WTC11 (cell line): Measurements from ENCODE around the gene ANKRD52. TPM values are rescaled to one million over a fixed set of nuclear protein-coding genes. Genes with fewer than 3 reads are reported as not detected.

Experiments
- ATAC-seq: fragments of 200-7000 bp; cut with Tn5 transposase; 2 replicates; pipeline ENCODE4 v1.10.0; 2021; ENCODE audit warnings: mild to moderate bottlenecking, moderate library complexity
- CTCF ChIA-PET: fragments of 300-600 bp; sonication (Branson Sonifier 250); formaldehyde crosslinking; loops from one replicate; lab custom pipeline; 2021; ENCODE audit warnings: antibody characterized with exemption; lab: Charles Lee
- POLR2A ChIA-PET: fragments of 350-600 bp; sonication (Branson Sonifier 250); formaldehyde crosslinking; loops from one replicate; lab custom pipeline; 2021; ENCODE audit warnings: antibody characterized with exemption; lab: Charles Lee
- DNase-seq: peaks from one replicate; pipeline ENCODE4 v3.0.0; 2021; ENCODE audit warnings: low spot score
- H3K27ac Mint-ChIP-seq: 2 replicates; pipeline ENCODE4 v1.8.0; 2021; ENCODE audit warnings: mixed read lengths
- H3K27me3 Mint-ChIP-seq: 2 replicates; pipeline ENCODE4 v1.8.0; 2021; ENCODE audit warnings: low read depth, mild to moderate bottlenecking, moderate library complexity, mixed read lengths
- H3K36me3 Mint-ChIP-seq: 2 replicates; pipeline ENCODE4 v1.8.0; 2021; ENCODE audit warnings: mixed read lengths
- H3K4me1 Mint-ChIP-seq: 2 replicates; pipeline ENCODE4 v1.8.0; 2022; ENCODE audit warnings: mixed read lengths
- H3K4me3 Mint-ChIP-seq: 2 replicates; pipeline ENCODE4 v1.8.0; 2021; ENCODE audit warnings: mild to moderate bottlenecking, moderate library complexity, mixed read lengths
- H3K9me3 Mint-ChIP-seq: 2 replicates; pipeline ENCODE4 v1.8.0; 2021; ENCODE audit warnings: mixed read lengths
- FOXK1 ChIP-seq: sonication (generic); formaldehyde crosslinking; IDR thresholded peaks from 2 replicates; pipeline ENCODE4 v1.8.0; 2022; ENCODE audit warnings: mild to moderate bottlenecking, moderate library complexity, missing genetic modification reagents
- GRHL2 ChIP-seq: fragments of 250-450 bp; sonication (Bioruptor Pico); IDR thresholded peaks from 2 replicates; pipeline ENCODE4 v1.8.0; 2022; ENCODE audit warnings: mild to moderate bottlenecking, moderate library complexity; ENCODE audit not compliant: insufficient replicate concordance, severe bottlenecking
- KAT7 ChIP-seq: sonication (generic); formaldehyde crosslinking; IDR thresholded peaks from 2 replicates; pipeline ENCODE4 v1.8.1; 2023; ENCODE audit warnings: missing genetic modification reagents, mild to moderate bottlenecking, borderline replicate concordance
- ZNF219 ChIP-seq: sonication (generic); formaldehyde crosslinking; IDR thresholded peaks from 2 replicates; pipeline ENCODE4 v1.8.0; 2023; ENCODE audit warnings: missing genetic modification reagents, mild to moderate bottlenecking, borderline replicate concordance
- total RNA-seq: library from RNA; stranded (reverse); gene quantifications from 3 replicates; pipeline ENCODE4 v1.2.3, GENCODE V29; 2021
- TF ChIP-seq, protein P1 (sequence below): sonication (generic); formaldehyde crosslinking; IDR thresholded peaks from 2 replicates; pipeline ENCODE4 v1.8.0; 2023; ENCODE audit warnings: mild to moderate bottlenecking, missing genetic modification reagents
- TF ChIP-seq, protein P2 (sequence below): sonication (generic); formaldehyde crosslinking; IDR thresholded peaks from 2 replicates; pipeline ENCODE4 v1.8.1; 2023; ENCODE audit warnings: mild to moderate bottlenecking, missing genetic modification reagents
- TF ChIP-seq, protein P3 (sequence below): sonication (generic); formaldehyde crosslinking; IDR thresholded peaks from 2 replicates; pipeline ENCODE4 v1.8.1; 2022; ENCODE audit warnings: missing genetic modification reagents, borderline replicate concordance
- TF ChIP-seq, protein P4 (sequence below): sonication (generic); formaldehyde crosslinking; conservative IDR thresholded peaks from 2 replicates; pipeline ENCODE4 v1.8.1; 2022; ENCODE audit warnings: mild to moderate bottlenecking, missing genetic modification reagents
- TF ChIP-seq, protein P5 (sequence below): sonication (generic); formaldehyde crosslinking; IDR thresholded peaks from 2 replicates; pipeline ENCODE4 v1.8.1; 2023; ENCODE audit warnings: mild to moderate bottlenecking, missing genetic modification reagents, moderate library complexity
- TF ChIP-seq, protein P6 (sequence below): sonication (generic); formaldehyde crosslinking; IDR thresholded peaks from 2 replicates; pipeline ENCODE4 v1.8.1; 2022; ENCODE audit warnings: low read depth, missing genetic modification reagents, borderline replicate concordance

The ANKRD52 gene
- total RNA-seq, 1 experiment from 2014 or later, result 41.2 TPM

DNA sequence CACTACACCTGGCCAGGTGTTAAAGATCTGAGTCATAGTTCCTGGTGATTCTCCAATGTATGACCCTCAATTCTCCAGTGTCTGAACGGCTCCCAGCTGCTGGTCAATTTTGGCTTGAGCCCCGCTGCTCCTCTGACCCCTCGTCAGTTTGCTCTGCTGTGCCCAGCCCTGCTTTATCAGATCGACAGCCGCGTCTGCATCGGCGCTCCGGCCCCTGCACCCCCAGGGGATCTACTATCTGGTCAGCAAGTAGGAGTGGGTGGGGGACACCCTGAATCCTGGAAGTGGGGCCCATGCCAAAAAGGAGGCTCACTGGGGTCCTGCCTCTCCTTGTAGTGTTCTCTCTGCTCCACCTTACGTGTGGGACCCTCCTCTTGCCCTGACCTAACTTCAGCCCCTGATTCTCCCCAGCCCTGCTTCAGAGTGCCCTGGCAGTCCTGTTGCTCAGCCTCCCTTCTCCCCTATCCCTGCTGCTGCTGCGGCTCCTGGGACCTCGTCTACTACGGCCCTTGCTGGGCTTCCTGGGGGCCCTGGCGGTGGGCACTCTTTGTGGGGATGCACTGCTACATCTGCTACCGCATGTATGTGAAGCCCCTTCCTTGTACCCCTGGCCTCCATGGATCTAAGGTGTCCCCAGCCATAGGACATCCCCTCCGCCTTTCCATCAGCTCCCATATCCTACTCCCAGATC lies 23.3 kb downstream of the ANKRD52 start:
- no peaks in the 10 kb centered on the region for H3K9me3 Mint-ChIP-seq
- no peak overlapping the region for H3K27ac Mint-ChIP-seq
- H3K27me3 Mint-ChIP-seq, result peaks cover 30% of the 10 kb centered on the region
- peaks cover 3% of the 10 kb centered on the region; the same call in 1 of the 2 replicates for H3K36me3 Mint-ChIP-seq
- TF ChIP-seq, protein P1, sequence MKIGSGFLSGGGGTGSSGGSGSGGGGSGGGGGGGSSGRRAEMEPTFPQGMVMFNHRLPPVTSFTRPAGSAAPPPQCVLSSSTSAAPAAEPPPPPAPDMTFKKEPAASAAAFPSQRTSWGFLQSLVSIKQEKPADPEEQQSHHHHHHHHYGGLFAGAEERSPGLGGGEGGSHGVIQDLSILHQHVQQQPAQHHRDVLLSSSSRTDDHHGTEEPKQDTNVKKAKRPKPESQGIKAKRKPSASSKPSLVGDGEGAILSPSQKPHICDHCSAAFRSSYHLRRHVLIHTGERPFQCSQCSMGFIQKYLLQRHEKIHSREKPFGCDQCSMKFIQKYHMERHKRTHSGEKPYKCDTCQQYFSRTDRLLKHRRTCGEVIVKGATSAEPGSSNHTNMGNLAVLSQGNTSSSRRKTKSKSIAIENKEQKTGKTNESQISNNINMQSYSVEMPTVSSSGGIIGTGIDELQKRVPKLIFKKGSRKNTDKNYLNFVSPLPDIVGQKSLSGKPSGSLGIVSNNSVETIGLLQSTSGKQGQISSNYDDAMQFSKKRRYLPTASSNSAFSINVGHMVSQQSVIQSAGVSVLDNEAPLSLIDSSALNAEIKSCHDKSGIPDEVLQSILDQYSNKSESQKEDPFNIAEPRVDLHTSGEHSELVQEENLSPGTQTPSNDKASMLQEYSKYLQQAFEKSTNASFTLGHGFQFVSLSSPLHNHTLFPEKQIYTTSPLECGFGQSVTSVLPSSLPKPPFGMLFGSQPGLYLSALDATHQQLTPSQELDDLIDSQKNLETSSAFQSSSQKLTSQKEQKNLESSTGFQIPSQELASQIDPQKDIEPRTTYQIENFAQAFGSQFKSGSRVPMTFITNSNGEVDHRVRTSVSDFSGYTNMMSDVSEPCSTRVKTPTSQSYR (CRISPR knock-in tag), result no peak
- TF ChIP-seq KAT7 (CRISPR knock-in tag), result no peak
- no peak for ATAC-seq
- CTCF ChIA-PET, result interaction anchor here (3.1 to 4.4 kb wide), 2 partner anchors 24 to 29 kb away, joined by 14 to 18 read pairs; partner anchors contain the start of gene ANKRD52
- H3K4me3 Mint-ChIP-seq, result no peak overlapping the region
- DNase-seq, result no peak
- peaks cover 12% of the 10 kb centered on the region for H3K4me1 Mint-ChIP-seq
- POLR2A ChIA-PET, result interaction anchor here (2.2 kb wide), 1 partner anchor 13 kb away, joined by 7 read pairs; the partner anchor contains the start of gene RNF41

DNA sequence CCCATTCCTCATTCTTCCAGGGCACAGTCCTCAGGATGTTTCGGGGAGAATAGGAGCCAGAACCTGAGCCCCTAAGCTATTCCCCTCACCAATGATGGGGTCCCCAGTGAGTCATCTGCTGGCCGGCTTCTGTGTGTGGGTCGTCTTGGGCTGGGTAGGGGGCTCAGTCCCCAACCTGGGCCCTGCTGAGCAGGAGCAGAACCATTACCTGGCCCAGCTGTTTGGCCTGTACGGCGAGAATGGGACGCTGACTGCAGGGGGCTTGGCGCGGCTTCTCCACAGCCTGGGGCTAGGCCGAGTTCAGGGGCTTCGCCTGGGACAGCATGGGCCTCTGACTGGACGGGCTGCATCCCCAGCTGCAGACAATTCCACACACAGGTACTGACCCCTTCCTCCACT lies 27.0 kb downstream of the ANKRD52 start:
- Mint-ChIP-seq H3K36me3 (peaks cover 2% of the 10 kb centered on the region; the same call in 1 of the 2 replicates), H3K27ac (no peak overlapping the region), H3K4me1 (peaks cover 6% of the 10 kb centered on the region; the same call in 1 of the 2 replicates), H3K4me3 (no peak overlapping the region), H3K27me3 (peaks cover 28% of the 10 kb centered on the region), H3K9me3 (no peaks in the 10 kb centered on the region)
- TF ChIP-seq, protein P2, sequence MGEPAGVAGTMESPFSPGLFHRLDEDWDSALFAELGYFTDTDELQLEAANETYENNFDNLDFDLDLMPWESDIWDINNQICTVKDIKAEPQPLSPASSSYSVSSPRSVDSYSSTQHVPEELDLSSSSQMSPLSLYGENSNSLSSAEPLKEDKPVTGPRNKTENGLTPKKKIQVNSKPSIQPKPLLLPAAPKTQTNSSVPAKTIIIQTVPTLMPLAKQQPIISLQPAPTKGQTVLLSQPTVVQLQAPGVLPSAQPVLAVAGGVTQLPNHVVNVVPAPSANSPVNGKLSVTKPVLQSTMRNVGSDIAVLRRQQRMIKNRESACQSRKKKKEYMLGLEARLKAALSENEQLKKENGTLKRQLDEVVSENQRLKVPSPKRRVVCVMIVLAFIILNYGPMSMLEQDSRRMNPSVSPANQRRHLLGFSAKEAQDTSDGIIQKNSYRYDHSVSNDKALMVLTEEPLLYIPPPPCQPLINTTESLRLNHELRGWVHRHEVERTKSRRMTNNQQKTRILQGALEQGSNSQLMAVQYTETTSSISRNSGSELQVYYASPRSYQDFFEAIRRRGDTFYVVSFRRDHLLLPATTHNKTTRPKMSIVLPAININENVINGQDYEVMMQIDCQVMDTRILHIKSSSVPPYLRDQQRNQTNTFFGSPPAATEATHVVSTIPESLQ, result no peak
- TF ChIP-seq FOXK1, result no peak
- TF ChIP-seq, protein P3, sequence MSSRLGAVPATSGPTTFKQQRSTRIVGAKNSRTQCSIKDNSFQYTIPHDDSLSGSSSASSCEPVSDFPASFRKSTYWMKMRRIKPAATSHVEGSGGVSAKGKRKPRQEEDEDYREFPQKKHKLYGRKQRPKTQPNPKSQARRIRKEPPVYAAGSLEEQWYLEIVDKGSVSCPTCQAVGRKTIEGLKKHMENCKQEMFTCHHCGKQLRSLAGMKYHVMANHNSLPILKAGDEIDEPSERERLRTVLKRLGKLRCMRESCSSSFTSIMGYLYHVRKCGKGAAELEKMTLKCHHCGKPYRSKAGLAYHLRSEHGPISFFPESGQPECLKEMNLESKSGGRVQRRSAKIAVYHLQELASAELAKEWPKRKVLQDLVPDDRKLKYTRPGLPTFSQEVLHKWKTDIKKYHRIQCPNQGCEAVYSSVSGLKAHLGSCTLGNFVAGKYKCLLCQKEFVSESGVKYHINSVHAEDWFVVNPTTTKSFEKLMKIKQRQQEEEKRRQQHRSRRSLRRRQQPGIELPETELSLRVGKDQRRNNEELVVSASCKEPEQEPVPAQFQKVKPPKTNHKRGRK (CRISPR knock-in tag), result no peak
- no peak for TF ChIP-seq GRHL2 (CRISPR knock-in tag)
- TF ChIP-seq, protein P4, sequence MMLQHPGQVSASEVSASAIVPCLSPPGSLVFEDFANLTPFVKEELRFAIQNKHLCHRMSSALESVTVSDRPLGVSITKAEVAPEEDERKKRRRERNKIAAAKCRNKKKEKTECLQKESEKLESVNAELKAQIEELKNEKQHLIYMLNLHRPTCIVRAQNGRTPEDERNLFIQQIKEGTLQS (CRISPR knock-in tag), result no peak
- TF ChIP-seq, protein P5, sequence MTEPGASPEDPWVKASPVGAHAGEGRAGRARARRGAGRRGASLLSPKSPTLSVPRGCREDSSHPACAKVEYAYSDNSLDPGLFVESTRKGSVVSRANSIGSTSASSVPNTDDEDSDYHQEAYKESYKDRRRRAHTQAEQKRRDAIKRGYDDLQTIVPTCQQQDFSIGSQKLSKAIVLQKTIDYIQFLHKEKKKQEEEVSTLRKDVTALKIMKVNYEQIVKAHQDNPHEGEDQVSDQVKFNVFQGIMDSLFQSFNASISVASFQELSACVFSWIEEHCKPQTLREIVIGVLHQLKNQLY (CRISPR knock-in tag), result no peak
- TF ChIP-seq, protein P6, sequence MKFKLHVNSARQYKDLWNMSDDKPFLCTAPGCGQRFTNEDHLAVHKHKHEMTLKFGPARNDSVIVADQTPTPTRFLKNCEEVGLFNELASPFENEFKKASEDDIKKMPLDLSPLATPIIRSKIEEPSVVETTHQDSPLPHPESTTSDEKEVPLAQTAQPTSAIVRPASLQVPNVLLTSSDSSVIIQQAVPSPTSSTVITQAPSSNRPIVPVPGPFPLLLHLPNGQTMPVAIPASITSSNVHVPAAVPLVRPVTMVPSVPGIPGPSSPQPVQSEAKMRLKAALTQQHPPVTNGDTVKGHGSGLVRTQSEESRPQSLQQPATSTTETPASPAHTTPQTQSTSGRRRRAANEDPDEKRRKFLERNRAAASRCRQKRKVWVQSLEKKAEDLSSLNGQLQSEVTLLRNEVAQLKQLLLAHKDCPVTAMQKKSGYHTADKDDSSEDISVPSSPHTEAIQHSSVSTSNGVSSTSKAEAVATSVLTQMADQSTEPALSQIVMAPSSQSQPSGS, result no peak
- TF ChIP-seq ZNF219 (CRISPR knock-in tag), result no peak
- ChIA-PET CTCF (interaction anchor here (0.5 to 2.0 kb wide), 8 partner anchors 9 to 41 kb away, joined by 3 to 14 read pairs (median 4); partner anchors contain the start of genes ANKRD52, COQ10A, RNF41 and SMARCC2), POLR2A (interaction anchor here (1.1 to 1.9 kb wide), 2 partner anchors 9 to 103 kb away, joined by 4 to 11 read pairs; partner anchors contain the start of genes ESYT1 and RNF41)
- DNase-seq (no peak), ATAC-seq (no peak)
